GM23248 (cell line): ENCODE data around the gene NAV3. TPM values are rescaled to one million over a fixed set of nuclear protein-coding genes. Genes with fewer than 3 reads are reported as not detected.

Source experiments
- DNase-seq: peaks from one replicate; pipeline ENCODE4 v3.0.0-alpha.2; 2015
- H2AFZ ChIP-seq: fragments of 200-600 bp; sonication (generic); 2 replicates; pipeline ENCODE4 v1.6.1; 2016; ENCODE audit warnings: antibody characterized with exemption
- H3F3A ChIP-seq: fragments of 200-600 bp; sonication (generic); 2 replicates; pipeline ENCODE4 v1.6.1; 2016; ENCODE audit warnings: mild to moderate bottlenecking, antibody characterized with exemption, mixed run types; ENCODE audit not compliant: insufficient read depth
- H3K27ac ChIP-seq: fragments of 200-600 bp; sonication (generic); 2 replicates; pipeline ENCODE4 v1.5.1; 2016; ENCODE audit warnings: mild to moderate bottlenecking
- H3K27me3 ChIP-seq: fragments of 200-600 bp; sonication (generic); replicated peaks from 2 replicates; pipeline ENCODE4 v1.6.1; 2016; ENCODE audit warnings: mild to moderate bottlenecking; ENCODE audit not compliant: insufficient read depth
- H3K36me3 ChIP-seq: fragments of 200-600 bp; sonication (generic); 2 replicates; pipeline ENCODE4 v1.6.1; 2016; ENCODE audit warnings: low read depth, mild to moderate bottlenecking
- H3K4me1 ChIP-seq: fragments of 200-600 bp; sonication (generic); 2 replicates; pipeline ENCODE4 v1.6.1; 2016; ENCODE audit warnings: mild to moderate bottlenecking; ENCODE audit not compliant: insufficient read depth
- H3K4me2 ChIP-seq: fragments of 200-600 bp; sonication (generic); one replicate; pipeline ENCODE4 v1.6.1; 2016; ENCODE audit warnings: mild to moderate bottlenecking; ENCODE audit not compliant: unreplicated experiment
- H3K4me3 ChIP-seq: fragments of 200-600 bp; sonication (generic); 2 replicates; pipeline ENCODE4 v1.5.1; 2016; ENCODE audit warnings: mild to moderate bottlenecking
- H3K79me2 ChIP-seq: fragments of 200-600 bp; sonication (generic); 2 replicates; pipeline ENCODE4 v1.6.1; 2016; ENCODE audit warnings: mild to moderate bottlenecking; ENCODE audit not compliant: insufficient read depth
- H3K9ac ChIP-seq: fragments of 200-600 bp; sonication (generic); 2 replicates; pipeline ENCODE4 v1.6.1; 2016; ENCODE audit warnings: mild to moderate bottlenecking
- H3K9me2 ChIP-seq: fragments of 200-600 bp; sonication (generic); 2 replicates; pipeline ENCODE4 v1.6.1; 2016; ENCODE audit warnings: mixed run types, mild to moderate bottlenecking, moderate library complexity; ENCODE audit not compliant: insufficient read depth
- H3K9me3 ChIP-seq: fragments of 200-600 bp; sonication (generic); one replicate; pipeline ENCODE4 v1.6.1; 2017; ENCODE audit warnings: low read depth
- H4K20me1 ChIP-seq: fragments of 200-600 bp; sonication (generic); 2 replicates; pipeline ENCODE4 v1.6.0; 2016; ENCODE audit not compliant: insufficient read depth
- EZH2 ChIP-seq: fragments of 200-600 bp; sonication (generic); IDR thresholded peaks from 2 replicates; pipeline ENCODE4 v1.6.1; 2018; ENCODE audit warnings: antibody characterized with exemption, mild to moderate bottlenecking; ENCODE audit not compliant: insufficient read depth, poor library complexity, severe bottlenecking
- EZH2phosphoT487 ChIP-seq: fragments of 200-600 bp; sonication (generic); IDR thresholded peaks from 2 replicates; pipeline ENCODE4 v1.6.1; 2018; ENCODE audit warnings: antibody characterized with exemption, moderate library complexity, mild to moderate bottlenecking, low read depth; ENCODE audit not compliant: insufficient read depth
- WGBS, 2 experiments: methylation state at CpG; one replicate each; pipeline ENCODE4 v1.1.6; 2015 to 2017; ENCODE audit warnings: low lambda C conversion rate in 2 of 2, low coverage in 1 of 2; ENCODE audit errors: missing lambda C conversion rate in 2 of 2; 5-methylcytosine and 5-hydroxymethylcytosine counted together
- in situ Hi-C: fragments of 300-500 bp; cut with MboI; formaldehyde crosslinking; loops from 2 replicates; pipeline ENCODE4 v1.15.0; 2020
- polyA plus RNA-seq: library from polyadenylated mRNA; unstranded; fragments of >200 nt; fragmentation: Nextera tagmentation; extraction: Ambion mirVana; gene quantifications from 2 replicates; pipeline ENCODE4 v1.2.1, GENCODE V29; 2016
- total RNA-seq: library from RNA; depleted of rRNA; stranded (reverse); fragments of >200 nt; shearing (Covaris generic); gene quantifications from 2 replicates; pipeline ENCODE4 v1.2.3, GENCODE V29; 2014

The NAV3 gene
- total and polyA plus RNA-seq, 2 experiments from 2014 or later: 24.2 to 69.9 TPM

DNA sequence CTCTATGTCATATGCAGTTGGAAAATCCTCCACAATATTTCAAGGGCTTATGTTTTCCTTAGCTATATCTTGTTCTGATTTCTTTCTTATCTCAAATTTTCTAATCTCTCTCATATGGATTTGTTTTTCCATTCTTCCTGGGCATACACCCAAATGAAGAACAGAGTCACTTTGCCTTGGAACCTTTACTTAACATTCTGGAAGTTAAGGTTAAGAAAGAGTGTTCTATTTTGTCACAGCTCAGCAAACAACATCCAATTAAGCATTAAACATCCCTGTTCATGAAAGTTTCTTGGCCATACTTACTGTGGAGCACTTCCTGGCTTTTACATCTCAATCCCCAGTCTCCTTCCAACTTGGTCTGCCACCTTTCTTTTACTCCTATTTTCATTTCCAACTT lies 5.3 kb downstream of the NAV3 start:
- TF ChIP-seq EZH2 (no peak), EZH2phosphoT487 (no peak)
- no peak overlapping the region for H3K9ac ChIP-seq
- in situ Hi-C loops: no loop called here
- H3K9me3 ChIP-seq: no peaks in the 10 kb centered on the region
- no peak overlapping the region for H3K4me3 ChIP-seq
- no peaks in the 10 kb centered on the region for H3K27me3 ChIP-seq
- H3K36me3 ChIP-seq: no peaks in the 10 kb centered on the region
- DNase-seq: no peak
- H3K4me1 ChIP-seq: peaks cover under 1% of the 10 kb centered on the region; the same call in 1 of the 2 replicates
- no peaks in the 10 kb centered on the region for H4K20me1 ChIP-seq
- H3K27ac ChIP-seq: no peak overlapping the region
- H3F3A ChIP-seq: no peaks in the 10 kb centered on the region
- H3K4me2 ChIP-seq: no peak overlapping the region
- H3K9me2 ChIP-seq: no peaks in the 10 kb centered on the region; the same call in 1 of the 2 replicates
- no peak overlapping the region for H2AFZ ChIP-seq
- H3K79me2 ChIP-seq: no peaks in the 10 kb centered on the region

DNA sequence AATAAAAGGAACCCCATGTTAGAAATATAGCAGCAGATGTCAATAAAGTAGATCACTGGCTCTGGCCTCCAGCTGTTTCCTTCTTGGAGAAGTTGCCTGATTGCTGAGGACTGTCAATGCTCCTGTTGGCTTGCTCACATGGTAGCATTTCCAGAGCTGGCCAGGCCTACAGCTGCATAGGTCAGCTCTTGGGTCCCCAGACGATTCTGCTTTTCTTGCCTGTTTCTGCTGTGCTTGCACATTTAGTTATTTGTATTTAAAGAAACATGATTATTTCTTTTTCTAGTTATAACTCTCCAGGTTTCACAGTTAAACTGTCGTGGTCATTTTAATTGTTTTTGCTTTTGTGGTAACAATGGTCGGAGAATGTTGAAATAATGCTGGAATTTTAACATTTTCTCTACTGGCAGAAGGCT lies 7.2 kb downstream of the NAV3 start:
- H3K9me3 ChIP-seq: no peaks in the 10 kb centered on the region
- H3K9ac ChIP-seq: no peak overlapping the region
- H3K9me2 ChIP-seq: no peaks in the 10 kb centered on the region
- no peaks in the 10 kb centered on the region for H3K4me1 ChIP-seq
- H3F3A ChIP-seq: no peaks in the 10 kb centered on the region
- no peak for DNase-seq
- H3K27me3 ChIP-seq: peaks cover 3% of the 10 kb centered on the region
- no peak overlapping the region for H2AFZ ChIP-seq
- no peak for TF ChIP-seq EZH2phosphoT487
- no peak for TF ChIP-seq EZH2
- H3K4me3 ChIP-seq: no peak overlapping the region
- in situ Hi-C loops: no loop called here
- H3K79me2 ChIP-seq: no peaks in the 10 kb centered on the region
- no peaks in the 10 kb centered on the region for H3K36me3 ChIP-seq
- H3K27ac ChIP-seq: no peak overlapping the region
- WGBS, 2 experiments: 23 to 44% methylated on average over 3 of the region's 3 CpGs
- H4K20me1 ChIP-seq: no peaks in the 10 kb centered on the region
- no peak overlapping the region for H3K4me2 ChIP-seq

DNA sequence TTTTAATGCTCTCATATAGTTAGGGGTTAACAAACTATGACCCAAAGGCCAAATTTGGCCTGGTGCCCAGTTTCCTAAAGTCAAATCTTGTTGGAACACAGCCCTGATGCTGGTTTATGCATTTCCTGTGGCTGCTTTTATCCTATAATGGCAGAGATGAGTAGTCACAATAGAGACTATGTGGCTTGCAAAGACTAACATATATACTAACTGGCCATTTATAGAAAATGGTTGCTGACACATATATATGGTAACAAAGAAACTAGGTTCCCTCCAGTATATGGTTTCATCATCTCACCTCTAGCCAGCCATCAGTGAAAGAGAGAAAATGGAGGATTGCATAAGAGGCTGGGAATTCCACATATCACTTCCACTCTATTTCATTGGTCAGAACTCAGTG lies 10.8 kb downstream of the NAV3 start:
- no peaks in the 10 kb centered on the region for H4K20me1 ChIP-seq
- no peaks in the 10 kb centered on the region for H3K79me2 ChIP-seq
- in situ Hi-C loops: no loop called here
- no peak overlapping the region for H3K4me2 ChIP-seq
- H3K4me1 ChIP-seq: peaks cover 12% of the 10 kb centered on the region
- H3K27me3 ChIP-seq: peaks cover 5% of the 10 kb centered on the region
- no peak overlapping the region for H3K27ac ChIP-seq
- DNase-seq: no peak
- H3K9me3 ChIP-seq: no peaks in the 10 kb centered on the region
- no peak overlapping the region for H3K9ac ChIP-seq
- H3K9me2 ChIP-seq: no peaks in the 10 kb centered on the region
- no peak overlapping the region for H3K4me3 ChIP-seq
- TF ChIP-seq EZH2phosphoT487 (no peak), EZH2 (no peak)
- H2AFZ ChIP-seq: no peak overlapping the region
- peaks cover 15% of the 10 kb centered on the region for H3F3A ChIP-seq
- H3K36me3 ChIP-seq: no peaks in the 10 kb centered on the region

DNA sequence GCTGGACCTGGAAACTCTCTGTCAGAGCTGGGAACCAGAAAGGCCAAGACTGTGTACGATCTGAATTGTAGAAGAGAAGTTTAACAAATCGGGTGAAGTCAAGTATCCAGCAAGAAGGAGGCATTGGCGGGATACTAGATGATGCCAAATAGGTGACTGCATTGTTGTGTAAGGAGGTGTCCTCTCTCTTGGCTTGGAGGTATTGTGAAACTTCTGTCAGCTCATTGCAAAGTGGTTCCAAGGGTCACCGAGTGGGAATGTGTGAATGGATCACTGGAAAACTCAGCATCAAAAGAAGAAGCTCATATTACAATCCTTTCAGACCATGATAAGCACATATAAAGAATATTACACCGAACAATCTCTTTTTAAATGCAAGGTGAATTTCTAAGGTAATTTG lies 11.7 kb downstream of the NAV3 start:
- in situ Hi-C loops: no loop called here
- no peaks in the 10 kb centered on the region for H3K36me3 ChIP-seq
- no peaks in the 10 kb centered on the region for H3K79me2 ChIP-seq
- no peak for DNase-seq
- no peak overlapping the region for H3K4me3 ChIP-seq
- no peaks in the 10 kb centered on the region for H4K20me1 ChIP-seq
- no peak overlapping the region for H3K27ac ChIP-seq
- H3F3A ChIP-seq: peaks cover 24% of the 10 kb centered on the region
- no peaks in the 10 kb centered on the region for H3K9me2 ChIP-seq
- no peak for TF ChIP-seq EZH2
- TF ChIP-seq EZH2phosphoT487: no peak
- 84 to 85% methylated on average over 5 of the region's 5 CpGs for WGBS, 2 experiments
- H3K4me2 ChIP-seq: no peak overlapping the region
- H2AFZ ChIP-seq: no peak overlapping the region
- peaks cover 5% of the 10 kb centered on the region for H3K27me3 ChIP-seq
- peaks cover 21% of the 10 kb centered on the region for H3K4me1 ChIP-seq
- H3K9me3 ChIP-seq: no peaks in the 10 kb centered on the region
- no peak overlapping the region for H3K9ac ChIP-seq

DNA sequence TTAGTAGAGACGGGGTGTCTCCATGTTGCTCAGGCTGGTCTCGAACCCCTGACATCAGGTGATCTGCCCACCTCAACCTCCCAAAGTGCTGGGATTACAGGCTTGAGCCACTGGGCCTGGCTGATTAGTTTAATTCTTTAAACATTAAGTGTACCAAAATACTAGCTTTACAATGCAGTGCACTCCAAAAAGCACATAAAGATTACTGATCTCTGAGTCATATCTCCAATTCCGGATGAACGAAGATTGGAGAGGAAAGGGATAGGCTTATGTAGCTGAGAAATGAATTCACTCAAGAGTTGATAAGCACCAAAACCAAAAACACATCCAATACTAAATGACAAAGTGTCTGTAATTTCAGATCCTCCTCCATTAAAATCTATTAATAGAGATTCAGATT lies 15.1 kb downstream of the NAV3 start:
- no peaks in the 10 kb centered on the region for H3K36me3 ChIP-seq
- 52% methylated on average over 4 of the region's 4 CpGs for WGBS, 2 experiments
- peak; percentile 53 for DNase-seq

More for the DNA sequence above, 15.1 kb downstream of the NAV3 start:
- peaks cover 35% of the 10 kb centered on the region for H3F3A ChIP-seq
- TF ChIP-seq EZH2: no peak
- TF ChIP-seq EZH2phosphoT487: no peak
- in situ Hi-C loops: no loop called here
- no peaks in the 10 kb centered on the region for H4K20me1 ChIP-seq
- H2AFZ ChIP-seq: no peak overlapping the region
- H3K4me1 ChIP-seq: peaks cover 36% of the 10 kb centered on the region
- H3K27ac ChIP-seq: no peak overlapping the region
- no peak overlapping the region for H3K9ac ChIP-seq
- H3K79me2 ChIP-seq: no peaks in the 10 kb centered on the region
- H3K4me3 ChIP-seq: no peak overlapping the region
- H3K9me2 ChIP-seq: no peaks in the 10 kb centered on the region
- peak overlapping the region; percentile 22 for H3K4me2 ChIP-seq
- H3K9me3 ChIP-seq: no peaks in the 10 kb centered on the region
- H3K27me3 ChIP-seq: peaks cover 9% of the 10 kb centered on the region
